Activated CD8-positive, alpha-beta memory T cell treated with anti-CD3 and anti-CD28 coated beads, Interleukin-2, amount 50 U/mL, for 1 hour (primary cell): ENCODE measurements around the gene CAPZA1.

Experiments used
- DNase-seq: peaks from one replicate; pipeline ENCODE4 v3.0.0-alpha.2; 2020; ENCODE audit errors: extremely low read depth

CAPZA1 gene

GRCh38 chr1:112715264-112716053 is 95.8 kb downstream of the CAPZA1 start, which contains the start of gene PPM1J:
PPM1J (minus strand) TSS chr1:112715332; CDS start chr1:112715301, 31 bp downstream.
- peak; percentile 71 for DNase-seq

- peak; percentile 49 for DNase-seq
Observed at GRCh38 chr1:112716133-112716720, 96.6 kb downstream of the CAPZA1 start.

GRCh38 chr1:112717263-112717873 is 97.7 kb downstream of the CAPZA1 start:
- no peak for DNase-seq

GRCh38 chr1:112718691-112719418 is 99.2 kb downstream of the CAPZA1 start:
- no peak for DNase-seq

GRCh38 chr1:112719706-112720105 is 100.1 kb downstream of the CAPZA1 start:
- no peak for DNase-seq

GRCh38 chr1:112720800-112721199 is 101.2 kb downstream of the CAPZA1 start:
- no peak for DNase-seq
